ENCODE data around the gene CDKL5. TPM values are rescaled to one million over a fixed set of nuclear protein-coding genes. Genes with fewer than 3 reads are reported as not detected.

The CDKL5 gene
- total RNA-seq, 1 donor from 2014 or later = 16.3 TPM

DNA sequence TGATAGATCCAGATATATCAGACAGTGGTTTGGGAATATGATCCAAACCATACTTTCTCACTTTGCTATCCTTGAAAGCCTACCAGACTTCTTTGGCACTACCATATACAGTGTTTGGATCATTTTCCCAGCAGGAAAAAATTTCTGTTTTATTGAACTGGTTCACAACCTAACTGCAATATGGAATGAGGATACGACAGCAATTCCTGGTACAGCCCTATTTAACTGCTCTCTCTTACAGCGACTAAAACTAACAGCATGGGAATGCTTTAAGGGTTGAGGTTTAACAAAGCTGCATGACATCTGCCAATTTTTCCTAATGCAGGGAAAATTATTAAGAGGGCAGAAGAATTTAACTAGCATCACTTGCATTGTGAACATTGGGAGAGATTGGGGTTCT, 199.2 kb downstream of the CDKL5 start:
- Mint-ChIP-seq H3K4me3 (no peak overlapping the region), H3K27ac (no peak overlapping the region), H3K36me3 (peaks cover 12% of the 10 kb centered on the region), H3K9me3 (peaks cover 24% of the 10 kb centered on the region), H3K27me3 (ENCODE audit: low read depth) (no peaks in the 10 kb centered on the region), H3K4me1 (peaks cover 8% of the 10 kb centered on the region)
- no peak for TF ChIP-seq CTCF (IDR thresholded peaks at IDR 0.05; ENCODE audit: unreplicated experiment)
- DNase-seq (ENCODE audit: low spot score in 2 of 2, unreplicated experiment in 2 of 2) = no peak

GRCh38 chrX:18630934-18631333, 205.5 kb downstream of the CDKL5 start:
- H3K9me3 Mint-ChIP-seq = peaks cover 26% of the 10 kb centered on the region
- no peaks in the 10 kb centered on the region for H3K27me3 Mint-ChIP-seq (ENCODE audit: low read depth)
- H3K36me3 Mint-ChIP-seq = peaks cover 22% of the 10 kb centered on the region
- H3K4me1 Mint-ChIP-seq = no peaks in the 10 kb centered on the region
- H3K27ac Mint-ChIP-seq = no peak overlapping the region
- H3K4me3 Mint-ChIP-seq = no peak overlapping the region
- TF ChIP-seq CTCF (IDR thresholded peaks at IDR 0.05; ENCODE audit: unreplicated experiment) = no peak
- DNase-seq (ENCODE audit: low spot score in 2 of 2, unreplicated experiment in 2 of 2) = no peak

GRCh38 chrX:18638398-18638797, 213.0 kb downstream of the CDKL5 start:
- no peak overlapping the region for H3K4me3 Mint-ChIP-seq
- no peaks in the 10 kb centered on the region for H3K4me1 Mint-ChIP-seq

DNA sequence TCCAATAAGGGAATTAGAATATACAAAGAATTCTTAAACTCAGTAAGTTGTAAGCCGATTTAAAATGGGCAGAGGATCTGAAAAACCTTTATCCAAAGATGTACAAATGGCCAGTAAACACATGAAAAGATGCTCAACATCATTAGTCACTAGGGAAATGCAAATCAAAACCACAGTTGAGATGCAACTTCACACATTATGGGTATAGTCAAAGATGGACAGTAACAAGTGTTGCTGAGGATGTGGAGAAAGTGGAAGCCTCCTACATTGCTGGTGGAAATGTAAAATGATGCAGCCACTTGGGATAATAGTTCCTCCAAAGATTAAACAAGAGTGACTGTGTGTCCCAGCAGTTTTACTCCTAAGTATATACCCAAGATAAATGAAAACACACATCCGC, 213.9 kb downstream of the CDKL5 start:
- DNase-seq (ENCODE audit: low spot score in 2 of 2, unreplicated experiment in 2 of 2) = no peak
- H3K27ac Mint-ChIP-seq = no peak overlapping the region
- TF ChIP-seq CTCF (IDR thresholded peaks at IDR 0.05; ENCODE audit: unreplicated experiment) = no peak
- peaks cover 8% of the 10 kb centered on the region for H3K36me3 Mint-ChIP-seq
- H3K4me3 Mint-ChIP-seq = no peak overlapping the region
- peaks cover 32% of the 10 kb centered on the region for H3K9me3 Mint-ChIP-seq
- H3K4me1 Mint-ChIP-seq = no peaks in the 10 kb centered on the region
- no peaks in the 10 kb centered on the region for H3K27me3 Mint-ChIP-seq (ENCODE audit: low read depth)

More at GRCh38 chrX:18638398-18638797, 213.0 kb downstream of the CDKL5 start:
- DNase-seq (ENCODE audit: low spot score in 2 of 2, unreplicated experiment in 2 of 2) = no peak
- H3K9me3 Mint-ChIP-seq = peaks cover 32% of the 10 kb centered on the region
- H3K27ac Mint-ChIP-seq = no peak overlapping the region
- H3K27me3 Mint-ChIP-seq (ENCODE audit: low read depth) = no peaks in the 10 kb centered on the region
- peaks cover 10% of the 10 kb centered on the region for H3K36me3 Mint-ChIP-seq
- no peak for TF ChIP-seq CTCF (IDR thresholded peaks at IDR 0.05; ENCODE audit: unreplicated experiment)

DNA sequence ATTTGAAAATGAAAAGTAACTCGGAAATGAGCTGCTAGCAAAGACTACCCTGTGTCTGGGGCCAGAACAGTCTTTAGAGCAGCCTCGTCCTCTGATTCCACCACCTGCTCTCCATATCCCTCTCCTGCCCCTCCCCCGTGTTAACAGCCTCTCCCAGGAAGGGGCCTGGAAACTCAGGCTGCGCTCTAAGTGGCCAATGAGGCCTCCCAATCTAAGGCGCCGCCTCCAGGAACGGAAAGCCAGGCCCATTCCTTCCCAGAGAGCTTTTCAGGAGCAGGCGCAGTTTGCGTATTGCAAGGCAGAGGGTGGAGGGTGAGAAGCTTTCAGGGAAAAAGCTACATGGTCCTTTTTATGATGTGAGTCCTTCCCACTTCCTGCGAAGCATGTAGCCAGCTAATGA, 215.3 kb downstream of the CDKL5 start:
- peaks cover 33% of the 10 kb centered on the region for H3K9me3 Mint-ChIP-seq
- H3K27me3 Mint-ChIP-seq (ENCODE audit: low read depth) = no peaks in the 10 kb centered on the region
- H3K27ac Mint-ChIP-seq = no peak overlapping the region
- DNase-seq (ENCODE audit: low spot score in 2 of 2, unreplicated experiment in 2 of 2) = no peak
- no peak for TF ChIP-seq CTCF (IDR thresholded peaks at IDR 0.05; ENCODE audit: unreplicated experiment)
- H3K4me1 Mint-ChIP-seq = no peaks in the 10 kb centered on the region
- peaks cover 3% of the 10 kb centered on the region for H3K36me3 Mint-ChIP-seq
- H3K4me3 Mint-ChIP-seq = no peak overlapping the region

GRCh38 chrX:18643243-18643642, 217.8 kb downstream of the CDKL5 start:
- Mint-ChIP-seq H3K4me1 (no peaks in the 10 kb centered on the region), H3K27ac (no peak overlapping the region), H3K36me3 (peaks cover 5% of the 10 kb centered on the region), H3K27me3 (ENCODE audit: low read depth) (no peaks in the 10 kb centered on the region), H3K4me3 (no peak overlapping the region), H3K9me3 (peaks cover 35% of the 10 kb centered on the region)
- TF ChIP-seq CTCF (IDR thresholded peaks at IDR 0.05; ENCODE audit: unreplicated experiment) = no peak
- DNase-seq (ENCODE audit: low spot score in 2 of 2, unreplicated experiment in 2 of 2) = no peak
